HS-5 (cell line): ENCODE data around the gene ZC3H14.

Source experiments
- DNase-seq: peaks from one replicate; pipeline ENCODE4 v3.0.0-alpha.2; 2012; ENCODE audit warnings: low read depth

The ZC3H14 gene

DNA sequence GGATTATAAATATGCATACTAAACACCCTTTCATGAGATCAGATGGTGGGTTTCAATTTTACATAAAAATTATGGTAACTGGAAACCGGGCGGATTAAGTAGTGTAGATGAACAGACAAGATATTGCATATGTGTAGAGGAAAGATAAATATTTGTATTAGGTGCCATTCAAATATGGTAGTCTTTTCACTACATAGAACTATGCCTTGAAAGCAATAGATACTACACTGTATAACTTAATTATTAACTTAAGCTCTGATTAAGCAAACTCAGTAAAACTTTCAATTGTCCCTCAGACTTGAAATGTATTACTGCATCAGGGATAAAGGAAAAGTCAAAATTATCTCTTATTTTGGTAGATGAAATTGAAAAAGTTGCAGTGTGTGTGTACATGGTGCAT, 10.0 kb upstream of the ZC3H14 start:
- no peak for DNase-seq

DNA sequence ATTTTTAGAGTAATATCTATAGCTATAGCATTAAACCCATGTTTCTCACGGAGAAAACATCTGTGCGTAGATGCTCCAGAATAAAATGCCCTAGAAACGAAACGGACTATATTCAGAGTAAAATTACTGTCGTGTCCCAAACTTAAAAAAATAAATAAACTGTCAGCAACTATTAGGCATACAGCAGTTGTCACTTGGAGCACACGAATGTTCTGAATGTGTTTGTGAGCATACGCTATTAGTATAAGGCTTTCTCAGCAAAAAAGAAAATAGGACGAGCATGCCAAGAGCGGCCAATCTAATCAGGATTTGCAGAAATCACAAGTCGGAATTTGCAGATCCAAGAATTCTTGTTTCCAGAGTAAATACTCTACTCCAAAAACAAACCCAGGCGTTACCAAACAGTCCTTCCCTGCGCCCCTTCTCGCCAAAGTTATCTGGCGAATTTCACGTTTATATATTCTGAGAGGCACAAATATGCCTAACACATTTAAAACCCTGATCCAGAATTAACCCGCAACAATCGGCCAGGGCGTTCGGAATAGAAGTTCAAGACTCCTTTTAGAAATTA, 8.9 kb upstream of the ZC3H14 start:
- no peak for DNase-seq

DNA sequence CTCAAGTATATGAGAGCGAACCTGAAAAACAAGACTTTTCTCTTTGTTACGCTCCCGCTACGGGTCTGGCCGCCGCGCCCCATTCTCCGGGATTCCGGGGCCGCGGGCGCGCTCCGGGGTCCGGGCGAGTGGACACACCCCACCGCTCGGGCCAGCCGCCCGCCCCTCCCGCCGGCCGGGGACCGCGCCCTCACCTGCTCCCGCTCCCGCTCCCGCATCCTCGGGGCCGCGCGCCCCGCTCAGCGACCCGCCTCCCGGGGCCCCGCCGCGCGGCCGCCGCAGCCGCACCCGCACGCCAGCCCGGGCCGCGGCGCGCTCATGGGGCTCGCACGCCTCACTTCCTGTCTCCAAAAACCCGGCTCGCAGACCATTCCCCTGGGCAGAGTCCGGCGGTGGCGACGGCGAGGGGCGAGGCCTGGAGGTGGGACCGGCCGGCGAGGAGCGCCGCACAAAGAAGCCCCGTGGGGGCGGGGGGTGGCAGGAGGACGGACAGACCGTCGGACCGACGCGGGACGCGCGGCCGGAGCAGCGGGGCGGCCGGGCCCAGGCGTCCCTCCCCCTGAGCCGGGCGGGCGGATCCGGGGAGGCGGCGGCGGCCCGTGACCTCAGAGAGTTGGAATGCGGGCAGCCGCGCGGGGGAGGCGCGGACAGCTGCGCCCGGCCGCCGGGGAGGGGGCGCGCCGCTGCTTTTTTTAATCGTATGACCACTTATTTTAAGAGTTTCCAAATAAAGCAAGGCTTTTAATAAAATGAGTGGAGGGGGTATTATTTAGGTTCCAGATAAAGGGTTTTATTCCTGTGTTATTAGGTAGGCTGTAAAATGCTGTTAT, 8.2 kb upstream of the ZC3H14 start, which contains the start of gene PTPN21:
Gene PTPN21 (minus strand): TSS at position 551 of the 830 bp plus-strand sequence. CDS start 4,590 bp downstream, outside the sequence.
- no peak for DNase-seq

DNA sequence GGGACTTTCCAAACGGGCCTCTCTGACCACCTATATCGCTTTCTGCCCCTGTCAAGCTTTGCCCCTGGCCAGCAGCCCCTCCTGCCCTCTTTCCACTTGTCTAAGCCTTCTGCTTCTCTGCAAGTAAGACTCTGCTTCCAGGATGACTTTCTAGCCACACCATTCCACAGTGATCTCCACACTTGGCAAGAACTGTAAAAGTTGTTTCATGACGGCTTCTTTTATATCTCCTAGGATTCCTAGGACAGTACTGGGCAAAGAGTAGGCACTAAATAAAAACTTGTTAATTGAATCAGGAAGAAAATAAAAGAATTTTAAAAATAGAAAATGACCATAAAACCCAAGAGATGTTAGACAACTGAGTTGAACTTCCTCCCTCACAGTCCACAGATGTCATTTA, 6.3 kb upstream of the ZC3H14 start:
- DNase-seq, result no peak

DNA sequence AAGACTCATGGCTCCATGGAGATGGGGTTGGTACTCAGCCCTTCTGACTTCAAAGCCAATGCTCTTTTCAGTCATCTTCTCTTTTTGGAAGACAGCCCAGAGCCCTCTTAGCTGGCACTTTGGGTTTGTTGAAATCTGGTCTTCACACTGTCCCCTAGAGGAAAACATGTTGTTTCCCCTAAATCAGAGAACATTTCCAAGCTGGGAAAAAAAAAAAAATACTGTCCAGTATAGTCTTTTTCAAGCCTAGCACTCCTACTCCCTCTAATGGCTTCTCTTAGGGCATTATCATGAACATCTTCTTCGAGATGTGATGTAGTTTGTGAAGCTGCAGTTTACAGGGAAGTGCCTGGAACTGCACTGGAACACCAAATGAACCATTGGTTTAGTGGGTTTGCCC, 3.0 kb upstream of the ZC3H14 start:
- DNase-seq, result no peak

DNA sequence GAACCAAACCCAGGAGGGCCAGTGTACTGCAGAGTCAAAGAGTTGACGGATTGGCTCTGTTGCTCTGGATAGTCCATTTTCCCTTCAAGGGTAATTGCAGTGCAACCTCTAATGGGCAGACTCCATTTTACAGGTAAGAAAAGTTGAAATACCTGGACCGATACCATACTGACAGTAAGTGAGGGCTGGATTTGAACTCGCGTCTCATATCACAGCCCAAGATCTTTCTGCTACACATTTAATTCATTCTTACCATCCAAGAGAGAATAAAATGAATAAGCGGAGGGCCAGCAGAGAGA, 356 bp upstream of the ZC3H14 start:
- DNase-seq, result no peak

DNA sequence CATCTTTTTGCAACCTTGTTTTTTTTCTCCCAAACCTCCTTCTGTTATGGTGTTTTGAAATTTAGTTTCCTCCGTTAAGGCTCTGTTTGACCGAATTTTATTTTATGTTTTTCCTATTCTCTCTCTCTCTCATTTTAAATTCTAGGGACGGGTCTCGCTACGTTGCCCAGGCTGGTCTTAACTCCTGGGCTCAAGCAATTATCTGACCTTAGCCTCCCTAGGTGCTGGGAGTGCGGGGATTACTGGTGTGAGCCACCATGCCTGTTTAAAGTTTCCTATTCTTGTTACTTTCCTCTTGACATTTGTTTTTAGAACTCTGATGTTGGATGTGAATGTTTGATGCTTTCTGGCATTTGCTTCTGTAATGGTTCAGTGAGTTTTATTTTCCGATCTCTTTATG, 1.0 kb downstream of the ZC3H14 start:
- DNase-seq, result no peak

DNA sequence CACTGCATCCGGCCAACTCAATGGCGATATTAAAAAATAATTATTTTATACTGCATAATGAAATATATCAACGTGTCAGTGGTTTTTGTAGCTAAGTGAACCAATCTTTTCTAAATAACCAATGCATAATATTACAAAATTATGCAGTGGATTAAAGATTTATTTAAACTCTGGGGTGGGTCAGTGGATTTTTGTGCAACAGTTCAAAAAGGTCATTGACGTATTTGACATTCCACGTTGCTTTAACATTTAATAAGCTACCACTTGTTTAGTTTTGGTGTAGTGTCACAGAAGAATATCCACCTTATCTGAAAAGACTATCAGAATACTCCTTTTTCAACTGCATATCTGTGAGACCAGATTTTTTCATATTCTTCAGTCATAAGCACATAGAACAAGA, 2.6 kb downstream of the ZC3H14 start:
- DNase-seq, result no peak

DNA sequence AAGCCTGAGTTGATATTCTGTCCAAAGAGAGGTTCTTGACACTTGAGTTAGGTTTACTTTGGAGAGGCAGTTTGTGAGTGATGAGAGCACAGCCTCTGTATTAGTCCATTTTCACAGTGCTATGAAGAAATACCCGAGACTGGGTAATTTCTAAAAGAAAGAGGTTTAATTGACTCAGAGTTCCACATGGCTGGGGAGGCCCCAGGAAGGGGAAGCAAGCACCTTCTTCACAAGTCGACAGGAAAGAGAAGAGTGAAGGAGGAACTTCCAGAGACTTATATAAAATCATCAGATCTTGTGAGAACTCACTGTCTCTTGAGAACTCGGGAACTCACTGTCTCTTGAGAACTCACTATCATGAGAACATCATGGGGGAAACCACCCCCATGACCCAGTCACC, 5.4 kb downstream of the ZC3H14 start:
- DNase-seq, result no peak

DNA sequence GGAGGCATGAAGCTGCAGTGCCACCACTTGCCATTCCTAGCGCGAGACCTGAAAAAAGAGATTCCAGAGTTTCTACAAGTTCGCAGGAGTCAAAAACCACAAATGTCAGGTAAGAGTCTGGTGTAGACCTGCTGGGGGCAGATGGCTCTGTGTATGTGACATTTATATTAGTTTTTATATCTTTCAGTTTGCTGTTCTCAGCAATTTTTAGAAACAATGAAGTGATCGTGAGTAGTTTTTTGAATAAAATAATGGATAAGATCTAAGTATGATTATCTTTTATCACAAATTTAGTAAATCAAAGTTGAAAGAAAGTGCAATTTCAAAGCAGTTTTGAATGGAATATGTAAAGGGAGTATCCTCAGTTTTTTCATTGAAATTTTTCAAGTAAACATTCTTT, 9.3 kb downstream of the ZC3H14 start:
- no peak for DNase-seq

DNA sequence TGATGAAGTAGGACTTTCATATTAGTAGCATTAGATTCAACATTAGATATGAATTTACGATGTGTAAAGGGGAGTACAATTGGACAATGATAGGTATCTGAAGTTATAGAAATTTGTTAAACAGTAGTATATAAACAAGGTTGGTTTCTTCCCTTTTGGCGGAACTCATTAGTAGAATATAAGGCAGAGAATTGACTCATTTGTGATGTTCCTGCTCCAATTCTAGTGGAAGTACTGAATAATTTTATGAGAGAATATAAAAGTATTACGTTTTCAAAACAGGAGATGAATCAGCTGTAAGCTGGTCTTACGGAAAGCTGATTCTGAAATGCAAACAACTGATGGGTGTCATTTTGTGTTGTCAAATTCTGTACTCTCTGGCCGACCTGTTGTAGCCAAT, 13.4 kb downstream of the ZC3H14 start:
- DNase-seq, result no peak

DNA sequence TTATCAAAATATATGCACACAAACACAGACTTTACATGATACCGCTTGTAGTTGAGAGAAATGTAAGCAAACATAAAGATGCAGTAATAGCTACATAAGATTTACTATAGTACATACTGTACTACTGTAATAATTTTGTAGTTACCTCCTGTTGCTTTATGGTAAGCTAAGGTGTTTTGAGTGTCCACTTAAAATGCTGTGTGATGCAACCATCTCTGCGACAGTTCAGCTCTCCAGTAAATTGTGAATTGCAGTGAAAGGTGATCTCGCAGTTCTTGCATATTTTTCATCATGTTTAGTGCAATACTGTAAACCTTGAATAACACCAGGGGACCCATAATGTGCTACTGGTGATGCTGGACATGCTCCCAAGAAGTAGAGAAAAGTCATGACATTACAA, 21.6 kb downstream of the ZC3H14 start:
- DNase-seq, result no peak

DNA sequence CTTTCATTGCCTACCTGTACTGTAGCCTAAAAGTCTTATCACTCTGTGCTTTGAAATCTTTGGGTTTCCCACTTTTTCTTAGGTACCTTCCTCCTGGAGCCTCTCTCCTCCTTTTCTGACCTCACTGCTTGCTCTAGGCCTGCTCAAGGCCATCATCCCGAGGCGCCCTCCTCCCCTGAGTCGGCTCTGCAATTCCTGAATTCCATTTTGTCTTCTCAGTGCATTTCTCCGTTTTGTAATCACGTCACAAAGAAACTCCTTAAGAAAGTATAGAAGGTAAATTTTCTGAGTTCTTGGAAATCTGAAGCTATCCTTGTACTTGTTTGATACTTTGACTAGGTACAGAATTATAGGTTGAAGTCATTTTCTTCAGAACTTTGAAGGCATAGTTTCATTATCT, 25.2 kb downstream of the ZC3H14 start:
- DNase-seq, result no peak

DNA sequence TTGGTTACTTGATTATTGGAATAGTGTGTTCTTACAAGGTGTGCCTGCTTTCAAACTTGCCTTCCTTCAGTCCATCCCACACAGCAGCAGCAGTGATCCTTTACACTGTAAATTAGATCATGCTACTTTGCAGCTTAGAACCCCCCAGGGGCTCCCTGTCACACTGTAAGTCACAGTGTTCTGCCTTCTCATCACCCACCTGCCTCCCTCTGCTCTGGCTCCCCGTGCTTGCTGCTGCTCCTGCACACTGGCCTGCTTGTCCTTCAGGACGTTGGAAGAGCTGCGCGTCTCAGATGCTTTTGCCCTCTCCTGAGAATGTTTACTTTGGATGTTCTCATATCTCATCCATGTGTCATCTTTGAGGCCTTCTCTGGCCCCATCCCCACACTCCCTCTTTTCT, 27.3 kb downstream of the ZC3H14 start:
- DNase-seq, result no peak

DNA sequence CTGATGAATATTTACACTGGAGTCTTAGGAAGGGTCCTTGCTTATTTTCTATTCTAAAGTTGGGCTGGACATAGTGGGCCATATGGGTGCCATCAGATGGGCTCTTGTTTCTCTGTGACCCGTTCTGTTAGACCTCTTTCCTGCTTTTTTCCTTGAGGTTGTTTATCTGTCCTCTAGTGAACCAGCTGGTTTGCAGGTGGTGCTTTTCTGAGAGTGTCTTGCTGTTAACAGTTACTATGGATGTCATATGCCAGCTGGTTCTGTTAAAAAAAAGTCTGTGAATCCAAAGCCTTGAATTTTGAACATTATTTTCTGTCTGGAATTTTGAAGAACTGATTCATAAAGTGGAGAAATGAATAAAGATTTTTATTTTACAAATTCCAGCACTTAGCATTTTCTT, 29.2 kb downstream of the ZC3H14 start:
- no peak for DNase-seq

DNA sequence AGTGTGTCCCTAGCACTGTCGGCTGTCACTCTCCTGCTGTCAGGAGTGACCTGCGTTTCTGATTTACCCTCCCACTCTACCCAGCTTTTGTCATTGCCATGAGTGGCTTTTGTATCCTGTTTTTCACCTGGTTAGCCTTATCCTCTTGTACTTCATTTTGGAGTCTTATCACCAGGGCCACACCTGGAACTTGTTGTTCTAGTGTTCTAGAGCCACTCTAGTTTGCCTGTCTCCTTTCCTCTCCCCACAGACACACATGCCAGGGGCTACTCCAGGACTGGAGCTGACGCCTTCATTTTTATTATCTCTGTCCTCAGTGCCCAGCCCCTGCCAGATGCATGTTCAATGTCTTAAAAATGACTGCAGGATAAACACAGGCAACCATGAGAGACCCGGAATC, 34.2 kb downstream of the ZC3H14 start:
- no peak for DNase-seq

DNA sequence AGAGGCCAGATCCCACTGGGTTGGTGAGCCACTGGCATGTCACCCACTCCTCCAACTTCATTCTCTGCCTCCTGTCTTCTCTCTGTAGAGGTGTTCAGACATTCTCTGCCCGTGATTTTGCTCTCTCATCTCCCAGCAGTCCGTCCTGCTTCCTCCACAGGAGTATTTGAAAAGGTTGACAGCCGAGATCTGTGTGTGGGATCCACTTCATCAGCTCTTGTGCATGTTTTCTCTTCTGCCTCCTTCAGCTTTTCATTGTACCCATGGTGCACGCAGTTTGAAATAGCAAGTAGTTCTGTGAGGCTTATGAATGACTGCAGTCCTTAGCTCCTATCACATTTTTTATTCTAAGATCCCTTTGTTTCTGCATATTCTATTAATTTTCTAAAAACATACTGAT, 34.8 kb downstream of the ZC3H14 start:
- no peak for DNase-seq

DNA sequence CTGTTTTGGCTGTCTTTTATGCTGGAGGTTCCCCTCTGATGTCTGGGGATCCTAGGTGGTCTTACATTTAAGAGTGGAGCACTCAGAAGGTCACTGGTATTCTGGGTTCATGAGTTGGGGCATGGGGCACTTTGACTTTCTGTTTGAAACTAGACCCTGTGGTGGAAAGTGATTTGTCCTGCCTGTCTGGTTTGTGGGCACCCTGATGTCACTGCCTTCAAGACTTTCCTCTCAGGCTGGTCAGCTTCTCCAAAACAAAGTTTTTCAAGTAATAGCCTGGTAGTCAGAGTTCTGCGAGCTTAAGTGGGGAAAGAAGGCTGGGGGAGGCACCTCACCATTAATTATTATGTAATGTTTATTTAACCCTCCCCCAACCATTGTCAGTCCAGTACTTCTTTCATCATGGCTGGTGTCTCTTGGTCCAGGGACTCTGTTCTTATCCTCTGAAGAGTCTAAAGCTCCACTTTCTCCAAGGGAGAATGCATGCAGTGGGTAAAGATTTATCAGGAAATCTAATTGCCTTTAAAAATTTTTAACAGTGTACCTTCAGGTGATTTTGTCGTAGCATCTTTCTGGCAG, 35.3 kb downstream of the ZC3H14 start:
- no peak for DNase-seq

DNA sequence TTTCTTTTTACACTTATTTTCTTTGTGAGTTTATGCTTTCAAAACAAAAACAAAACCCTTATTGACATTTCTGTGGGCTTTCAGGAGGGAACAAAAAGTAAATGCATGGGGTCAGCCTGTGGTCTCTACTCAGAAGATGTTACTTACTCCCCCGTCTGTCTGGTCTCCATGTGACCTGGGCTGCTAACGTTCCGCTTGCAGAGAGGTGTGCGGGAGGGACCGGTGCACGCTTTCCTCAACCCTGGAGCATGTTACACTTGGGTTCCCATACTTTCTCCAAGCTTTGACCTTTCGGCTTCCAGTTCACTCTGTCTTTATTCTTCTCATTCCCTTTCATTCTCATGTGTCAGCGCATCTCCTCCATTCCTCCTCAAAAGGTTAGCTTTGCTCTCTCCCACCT, 36.5 kb downstream of the ZC3H14 start:
- no peak for DNase-seq

DNA sequence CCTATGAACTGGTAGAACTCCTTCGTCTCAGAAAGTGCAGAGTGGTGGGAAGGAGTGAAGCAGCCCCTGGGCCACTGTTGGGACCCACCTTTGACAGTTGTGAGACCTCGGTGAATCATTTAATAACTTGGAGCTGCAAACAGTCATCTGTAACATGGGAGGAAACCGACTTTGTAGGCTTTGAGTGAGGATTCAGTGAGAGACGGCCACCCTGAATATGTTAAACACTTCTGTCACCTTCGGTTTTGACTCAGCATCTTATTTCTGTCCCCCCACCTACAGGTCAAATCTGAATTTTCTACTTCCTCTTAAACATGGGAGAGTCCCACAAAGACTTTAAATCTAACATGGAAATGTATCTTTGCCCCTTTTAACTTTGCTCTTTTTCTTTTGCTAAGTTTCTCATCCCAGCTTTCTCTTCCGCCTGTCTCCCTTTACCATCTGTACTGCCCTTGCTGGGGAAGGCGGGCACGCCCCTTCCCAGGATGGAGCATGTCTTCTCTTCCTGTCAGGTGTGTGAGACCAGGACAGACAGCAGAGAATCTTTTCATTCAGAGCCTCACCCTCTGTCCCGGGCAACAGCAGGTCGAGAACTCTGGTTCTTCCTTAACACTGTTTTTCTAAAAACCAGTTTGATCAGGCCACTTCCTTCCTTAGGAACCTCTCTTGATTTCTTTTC, 37.1 kb downstream of the ZC3H14 start:
- no peak for DNase-seq

DNA sequence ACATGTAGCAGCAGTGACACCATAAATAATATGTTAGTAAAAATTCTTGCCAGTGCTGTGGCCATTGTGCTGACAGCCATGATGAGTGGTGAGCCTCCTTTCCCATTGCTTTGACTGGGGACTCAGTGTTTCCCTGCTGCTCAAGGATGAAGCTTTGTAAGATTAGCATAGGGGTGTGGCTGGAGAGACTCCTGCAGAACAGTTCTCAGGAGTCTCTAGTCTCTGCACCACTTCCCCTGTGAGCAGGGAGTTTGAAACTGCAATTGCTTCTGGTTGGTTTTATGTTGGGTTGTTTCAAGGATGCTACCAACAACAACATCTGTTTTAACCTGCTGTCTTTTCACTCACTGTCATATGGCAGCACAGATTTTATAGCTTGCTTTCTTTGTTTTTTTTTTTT, 41.4 kb downstream of the ZC3H14 start:
- no peak for DNase-seq

DNA sequence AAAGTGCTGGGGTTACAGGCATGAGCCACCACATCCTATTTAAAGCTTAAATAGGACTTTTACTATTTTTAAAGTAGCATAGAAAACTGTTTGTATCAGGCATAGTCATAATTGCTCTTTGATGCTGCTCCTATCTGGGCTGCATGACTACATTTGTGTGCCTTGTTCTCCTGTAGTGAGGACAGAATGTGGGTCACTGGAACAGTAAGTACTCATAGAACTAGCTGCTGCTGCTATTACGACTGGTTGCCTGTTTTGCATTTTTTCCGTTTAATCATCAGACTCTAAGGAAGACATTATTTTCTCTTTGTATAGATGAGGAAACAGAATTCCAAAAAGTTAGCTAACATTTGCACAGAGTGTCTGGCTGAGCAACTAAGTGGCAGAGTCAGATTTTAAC, 42.8 kb downstream of the ZC3H14 start:
- DNase-seq, result no peak

DNA sequence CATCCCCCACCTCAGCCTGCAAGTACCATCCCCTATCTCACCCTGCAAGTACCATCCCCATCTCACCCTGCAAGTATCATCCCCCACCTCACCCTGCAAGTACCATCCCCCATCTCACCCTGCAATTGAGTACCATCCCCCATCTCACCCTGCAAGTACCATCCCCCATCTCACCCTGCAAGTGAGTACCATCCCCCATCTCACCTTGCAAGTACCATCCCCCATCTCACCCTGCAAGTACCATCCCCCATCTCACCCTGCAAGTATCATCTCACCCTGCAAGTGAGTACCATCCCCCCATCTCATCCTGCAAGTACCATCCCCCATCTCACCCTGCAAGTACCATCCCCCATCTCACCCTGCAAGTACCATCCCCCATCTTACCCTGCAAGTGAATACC, 45.0 kb downstream of the ZC3H14 start:
- DNase-seq, result no peak
